ENCODE data around the gene PTMS. TPM values are rescaled to one million over a fixed set of nuclear protein-coding genes. Genes with fewer than 3 reads are reported as not detected.

PTMS gene
- total RNA-seq, 1 experiment from 2014 or later: 422 TPM

GRCh38 chr12:6763380-6763779, 2.8 kb upstream of the PTMS start:
- Histone ChIP-seq H2BK20ac (ENCODE audit: low read depth, low read length, poor library complexity, severe bottlenecking) (no peak overlapping the region), H3K18ac (ENCODE audit: insufficient read length, low read depth, low read length) (peak overlapping the region; percentile 85), H3K23ac (ENCODE audit: insufficient read length, low read depth, low read length) (no peak overlapping the region), H3K4me2 (ENCODE audit: insufficient read depth, insufficient read length, low read length) (peak overlapping the region; percentile 8), H2AFZ (ENCODE audit: low read length) (no peak overlapping the region), H3K27ac (ENCODE audit: insufficient read length, low read depth, low read length) (no peak overlapping the region), H3K23me2 (ENCODE audit: insufficient read length, low read depth, low read length, poor library complexity, severe bottlenecking) (peaks cover 22% of the 10 kb centered on the region), H2BK15ac (ENCODE audit: low read depth, low read length) (no peak overlapping the region), H3K14ac (ENCODE audit: insufficient read depth, low read length) (peak overlapping the region; percentile 24), H3K27me3 (ENCODE audit: insufficient read depth, low read length) (no peaks in the 10 kb centered on the region), H2BK12ac (ENCODE audit: insufficient read length, low read depth, low read length) (peak overlapping the region; percentile 16), H3K4ac (ENCODE audit: low read depth, low read length) (no peak overlapping the region; the same call in 1 of the 2 replicates), H2BK5ac (ENCODE audit: insufficient read length, low read length) (no peak overlapping the region), H3K79me1 (ENCODE audit: insufficient read depth, low read depth, low read length, poor library complexity, severe bottlenecking) (no peaks in the 10 kb centered on the region), H3K9ac (ENCODE audit: extremely low read depth, insufficient read length, low read length) (no peak overlapping the region), H4K91ac (ENCODE audit: insufficient read length, low read depth, low read length) (no peak overlapping the region), H4K8ac (replicated peaks; ENCODE audit: insufficient read length, low read depth, low read length) (no peak overlapping the region), H4K5ac (ENCODE audit: insufficient read length, low read depth, low read length) (no peak overlapping the region), H3K56ac (ENCODE audit: insufficient read length, low read depth, low read length) (no peak overlapping the region), H3K9me3 (ENCODE audit: control insufficient read depth, low read depth, low read length) (no peaks in the 10 kb centered on the region), H2AK5ac (ENCODE audit: insufficient read length, low read length) (peak overlapping the region; percentile 31), H3K79me2 (ENCODE audit: insufficient read depth, low read length) (peaks cover 9% of the 10 kb centered on the region; the same call in 1 of the 2 replicates), H4K20me1 (ENCODE audit: control insufficient read depth, insufficient read depth, insufficient read length) (no peaks in the 10 kb centered on the region), H3K4me1 (ENCODE audit: insufficient read depth, low read length) (peaks cover 8% of the 10 kb centered on the region), H2BK120ac (ENCODE audit: low read depth, low read length, poor library complexity, severe bottlenecking) (peak overlapping the region; percentile 41), H3T11ph (ENCODE audit: low read length) (peak overlapping the region; percentile 81)
- Mint-ChIP-seq H3K4me1 (peaks cover 46 to 61% of the 10 kb centered on the region in 2 experiments), H3K27me3 (ENCODE audit: low read depth) (peaks cover 3% of the 10 kb centered on the region), H3K36me3 (ENCODE audit: insufficient read depth in 1 of 3, low read depth in 3 of 3) (peaks cover 2 to 5% (median 4%) of the 10 kb centered on the region in 3 experiments; a peak in 5 of 7 replicates), H3K4me3 (peak overlapping the region; percentile 17 to 69; a peak in 2 of 5 replicates), H3K9me3 (no peaks in the 10 kb centered on the region), H3K27ac (peak overlapping the region in 2 of 3 experiments; percentile 92 to 93; a peak in 6 of 7 replicates)
- DNase-seq: no peak
- WGBS (ENCODE audit: extremely low coverage, insufficient read length, low lambda C conversion rate): no CpG with 5 or more reads among the region's 4 CpGs
- no peak for TF ChIP-seq CTCF (conservative IDR thresholded peaks at IDR 0.05)
